ENCODE measurements around the gene ZNF865.
"Not testable (repeated sequence)": the region's sequence is repeated elsewhere in the genome, so short reads cannot be mapped to it uniquely, and the experiment has no call there.

Gene ZNF865

GRCh38 chr19:55605637-55606470 lies at the start of gene ZNF865:
ZNF865 (plus strand) TSS chr19:55605647; CDS start chr19:55613619, 7,972 bp downstream.
- DNase-seq: peak; percentile 73

DNA sequence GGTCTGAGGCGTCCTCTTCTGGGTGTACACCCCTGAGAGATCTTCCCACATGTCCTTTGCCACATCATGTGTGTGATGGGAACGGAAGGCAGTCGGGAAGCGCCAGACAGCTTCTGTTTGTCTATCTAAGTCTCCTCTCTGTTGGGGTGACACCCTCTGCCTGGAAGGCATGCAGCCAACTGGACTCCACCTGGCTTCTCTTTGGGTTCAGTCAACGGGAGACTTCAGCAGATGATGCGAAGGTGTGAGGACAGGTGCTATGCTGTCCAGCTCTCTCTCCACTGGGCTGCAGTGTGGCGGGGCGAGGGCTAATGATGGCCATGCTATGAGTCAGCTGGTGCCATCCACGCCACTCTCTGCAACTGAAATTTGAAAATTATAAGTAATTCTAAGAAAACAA lies 45.8 kb upstream of the ZNF865 start:
- DNase-seq: no peak

GRCh38 chr19:55563261-55563690 lies 42.2 kb upstream of the ZNF865 start:
- DNase-seq: peak; percentile 52

DNA sequence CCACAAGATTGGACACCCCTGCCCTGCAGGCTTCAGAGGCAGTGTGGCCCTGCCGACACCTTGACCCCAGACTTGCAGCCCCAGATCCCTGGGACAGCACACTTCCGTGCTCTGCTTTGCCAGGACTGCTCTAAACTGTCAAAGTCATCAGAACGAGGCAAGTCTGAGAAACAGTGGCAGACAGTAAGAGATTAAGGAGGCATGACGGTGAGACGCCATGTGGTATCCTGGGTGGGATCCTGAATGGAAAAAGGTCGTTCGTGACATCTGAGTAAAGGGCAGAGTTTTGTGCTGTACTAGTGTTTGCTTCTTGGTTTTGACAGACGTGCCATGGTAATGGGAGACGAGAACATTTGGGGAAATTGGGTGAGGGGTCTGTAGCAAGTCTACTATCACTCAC lies 38.6 kb upstream of the ZNF865 start:
- no peak for DNase-seq

- DNase-seq: no peak
These were observed 37.6 kb upstream of the ZNF865 start for GRCh38 chr19:55567708-55568328.

- DNase-seq: not testable (repeated sequence)
These were observed 36.0 kb upstream of the ZNF865 start for GRCh38 chr19:55569477-55569876.

DNA sequence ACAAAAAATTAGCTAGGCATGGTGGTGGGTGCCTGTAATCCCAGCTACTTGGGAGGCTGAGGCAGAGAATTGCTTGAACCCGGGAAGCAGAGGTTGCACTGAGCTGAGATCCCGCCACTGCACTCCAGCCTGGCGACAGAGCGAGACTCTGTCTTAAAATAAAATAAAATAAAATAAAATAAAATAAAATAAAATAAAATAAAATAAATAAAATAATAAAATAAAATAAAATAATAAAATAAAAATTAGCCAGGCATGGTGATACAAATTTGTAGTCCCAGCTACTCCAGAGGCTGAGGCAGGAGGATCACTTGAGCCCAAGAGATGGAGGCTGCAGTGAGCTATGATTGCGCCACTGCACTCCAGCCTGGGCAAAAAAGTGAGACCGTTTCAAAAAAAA lies 31.5 kb upstream of the ZNF865 start:
- not testable (repeated sequence) for DNase-seq

DNA sequence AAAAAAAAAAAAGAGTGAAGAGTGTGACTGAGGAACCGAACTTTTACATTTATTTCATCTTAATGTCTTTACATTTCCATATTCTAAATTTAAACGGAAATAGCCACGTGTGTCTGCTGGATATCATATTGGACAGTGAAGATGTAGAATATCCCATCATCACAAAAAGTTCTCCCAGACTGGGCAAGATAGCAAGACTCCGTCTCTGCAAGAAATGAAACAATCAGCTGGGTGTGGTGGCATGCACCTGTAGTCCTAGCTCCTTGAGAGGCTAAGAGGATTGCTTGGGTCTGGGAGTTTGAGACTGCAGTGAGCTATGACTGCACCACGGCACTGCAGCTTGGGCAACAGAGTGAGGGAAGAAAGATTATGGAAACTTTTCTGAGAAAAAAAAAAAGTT lies 28.7 kb upstream of the ZNF865 start:
- DNase-seq: no peak

DNA sequence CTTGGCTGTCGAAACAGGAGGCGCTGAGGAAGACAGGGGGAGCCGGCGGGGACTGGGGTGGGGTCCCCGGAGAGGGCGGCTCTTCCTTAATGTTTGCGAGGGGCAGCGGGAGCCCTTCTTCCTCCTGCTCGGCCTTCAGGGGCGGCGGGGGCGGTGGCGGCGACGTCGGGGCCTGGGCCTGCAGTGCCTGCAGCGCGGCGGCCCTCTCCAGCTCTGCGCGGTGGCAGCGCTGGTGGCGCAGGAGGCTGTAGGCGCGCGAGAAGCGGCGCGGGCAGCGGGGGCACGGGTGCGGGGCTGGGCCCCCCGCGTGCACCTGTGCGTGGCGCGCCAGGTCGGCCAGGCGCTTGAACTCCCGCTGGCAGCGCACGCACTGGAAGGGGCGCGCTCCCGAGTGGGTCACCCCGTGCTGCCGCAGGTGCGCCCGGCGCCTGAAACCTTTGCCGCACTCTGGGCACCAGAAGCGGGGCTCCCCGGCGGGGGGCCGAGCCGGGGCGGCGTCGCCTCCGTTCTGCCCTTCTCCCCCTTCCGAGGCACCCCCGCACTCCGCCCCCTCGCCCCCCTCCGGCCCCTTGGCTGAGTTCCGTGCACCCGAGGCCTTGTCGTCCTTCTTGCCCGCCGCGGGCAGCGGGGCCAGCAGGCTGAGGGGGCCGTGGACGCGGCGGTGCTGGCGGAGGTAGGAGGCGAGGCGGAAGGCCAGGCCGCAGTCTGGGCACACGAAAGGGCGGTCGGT lies 27.3 kb upstream of the ZNF865 start:
- DNase-seq: no peak

DNA sequence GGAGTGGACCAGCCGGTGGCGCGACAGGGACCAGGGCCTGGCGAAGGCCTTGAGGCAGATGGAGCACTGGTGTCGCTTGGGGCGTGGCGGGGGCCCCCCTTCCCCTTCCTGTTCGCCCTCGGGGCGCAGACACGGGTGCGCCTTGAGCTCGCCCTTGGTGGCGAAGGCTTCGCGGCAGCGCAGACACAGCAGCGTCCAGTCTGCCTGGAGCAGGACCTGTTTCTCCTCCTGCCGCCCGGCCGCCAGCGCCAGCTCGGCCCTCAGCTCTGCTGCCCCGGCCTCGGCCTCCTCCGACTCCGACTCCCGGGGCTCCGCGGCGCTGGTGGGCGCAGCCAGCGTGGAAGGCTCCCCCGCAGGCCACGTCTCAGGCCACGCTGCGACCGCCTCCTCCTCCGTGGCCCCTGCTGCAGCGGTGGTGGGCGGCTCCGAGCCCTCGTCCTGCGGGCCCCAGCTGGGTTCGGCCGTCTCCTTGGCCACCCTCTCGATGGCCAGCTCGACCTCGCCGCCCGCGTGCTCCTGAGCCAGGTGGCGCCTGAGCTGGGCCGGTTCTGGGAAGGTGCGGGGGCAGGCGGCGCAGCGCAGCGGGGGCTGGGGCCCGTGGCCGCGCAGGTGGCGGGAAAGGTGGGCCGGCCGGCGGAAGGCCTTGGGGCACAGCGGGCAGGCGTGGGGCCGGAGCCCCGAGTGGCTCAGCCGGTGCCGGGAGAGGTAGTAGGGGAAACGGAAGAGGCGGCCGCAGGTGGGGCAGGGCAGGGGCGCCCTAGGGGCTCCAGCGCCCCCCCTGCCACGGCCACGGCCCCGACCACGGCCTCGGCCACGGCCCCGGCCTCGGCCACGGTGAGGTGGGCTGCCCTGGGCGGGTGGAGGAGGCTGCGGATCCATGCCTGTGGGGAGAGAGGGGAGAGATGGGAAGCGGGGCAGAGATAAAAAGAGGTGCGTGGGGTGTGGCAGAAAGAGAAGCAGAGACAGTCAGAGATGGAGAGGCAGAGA lies 26.4 kb upstream of the ZNF865 start:
- no peak for DNase-seq

GRCh38 chr19:55579766-55580621 lies 25.5 kb upstream of the ZNF865 start:
- DNase-seq: peak; percentile 5

DNA sequence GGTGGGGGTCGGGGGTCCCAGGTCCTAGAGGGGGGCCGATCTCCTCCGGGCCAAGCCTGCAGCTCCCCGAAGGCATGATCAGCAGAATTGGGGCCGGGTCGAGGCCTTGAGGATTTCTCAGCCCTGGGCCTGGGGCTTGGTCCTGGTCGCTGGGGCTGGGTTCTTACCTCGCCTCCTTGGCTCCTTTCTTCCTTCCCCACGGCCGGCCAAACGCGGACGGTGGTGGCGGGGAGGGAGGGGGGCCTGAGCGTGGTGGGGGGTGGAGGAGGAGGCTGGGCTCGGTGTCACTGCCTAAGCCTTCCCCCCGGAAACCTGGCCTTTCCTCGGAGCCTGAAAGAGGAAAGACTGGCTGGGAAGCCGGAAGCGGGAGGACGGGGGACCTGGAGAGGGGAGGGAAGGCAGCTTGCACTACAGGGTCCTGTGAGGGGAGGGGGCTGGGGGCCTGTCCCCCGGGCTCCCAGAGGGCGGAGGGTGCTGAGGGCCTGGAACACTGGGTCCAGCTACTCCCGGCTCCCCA lies 24.8 kb upstream of the ZNF865 start, which contains the start of gene ZNF579:
ZNF579 (minus strand) TSS at position 221 of the 517 bp plus-strand sequence. CDS start 1,209 bp downstream, outside the sequence.
- peak; percentile 91 for DNase-seq

DNA sequence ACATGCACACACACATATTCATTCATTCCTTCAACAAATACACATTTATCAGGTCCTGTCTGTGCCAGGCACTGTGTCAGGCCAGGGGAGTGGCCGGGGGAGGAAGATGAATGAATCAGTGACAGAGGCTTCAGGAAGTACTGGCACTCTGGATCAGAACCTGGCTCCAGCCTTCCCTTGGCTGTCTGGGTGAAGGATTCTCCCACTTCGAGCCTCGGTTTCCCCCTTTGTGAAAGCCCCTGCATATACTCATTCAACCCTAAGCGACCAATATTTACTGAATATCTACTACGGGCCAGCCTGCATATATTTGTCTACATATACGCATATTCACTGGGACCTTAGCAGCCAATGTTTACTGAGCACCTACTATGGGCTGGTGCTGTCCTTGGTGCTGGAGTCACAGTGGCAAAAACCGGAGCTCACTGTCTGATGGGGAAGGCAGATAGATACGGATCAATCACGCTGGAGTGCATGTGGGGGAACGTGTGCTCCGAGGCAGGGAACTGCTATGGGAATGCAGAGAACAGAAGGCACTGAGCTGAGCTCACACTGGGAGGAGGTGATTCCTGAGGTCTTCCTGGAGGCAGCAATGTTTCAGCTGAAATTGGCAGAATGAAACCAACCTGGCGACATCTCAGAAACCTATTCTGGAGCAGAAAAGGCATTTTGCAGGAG lies 24.2 kb upstream of the ZNF865 start:
- DNase-seq: no peak

- DNase-seq: no peak
These were observed 23.6 kb upstream of the ZNF865 start for GRCh38 chr19:55581823-55582223.

- not testable (repeated sequence) for DNase-seq
These were observed 23.2 kb upstream of the ZNF865 start for GRCh38 chr19:55582284-55582683.

DNA sequence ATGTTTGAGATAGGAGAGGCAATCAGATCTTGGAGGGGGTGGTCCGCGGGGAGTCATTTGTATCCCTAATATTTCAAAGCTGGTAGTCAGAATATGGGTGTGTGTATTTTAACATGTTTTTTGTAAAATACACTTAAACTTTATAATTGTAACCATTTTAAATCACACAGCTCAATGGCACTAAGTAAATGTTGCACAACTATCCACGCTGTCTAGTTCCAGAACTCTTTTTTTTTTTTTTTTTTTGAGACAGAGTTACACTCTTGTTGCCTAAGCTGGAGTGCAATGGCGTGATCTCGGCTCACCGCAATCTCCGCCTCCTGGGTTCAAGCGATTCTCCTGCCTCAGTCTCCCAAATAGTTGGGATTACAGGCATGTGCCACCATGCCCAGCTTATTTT lies 21.6 kb upstream of the ZNF865 start:
- not testable (repeated sequence) for DNase-seq

GRCh38 chr19:55584871-55585270 lies 20.6 kb upstream of the ZNF865 start:
- DNase-seq: no peak

DNA sequence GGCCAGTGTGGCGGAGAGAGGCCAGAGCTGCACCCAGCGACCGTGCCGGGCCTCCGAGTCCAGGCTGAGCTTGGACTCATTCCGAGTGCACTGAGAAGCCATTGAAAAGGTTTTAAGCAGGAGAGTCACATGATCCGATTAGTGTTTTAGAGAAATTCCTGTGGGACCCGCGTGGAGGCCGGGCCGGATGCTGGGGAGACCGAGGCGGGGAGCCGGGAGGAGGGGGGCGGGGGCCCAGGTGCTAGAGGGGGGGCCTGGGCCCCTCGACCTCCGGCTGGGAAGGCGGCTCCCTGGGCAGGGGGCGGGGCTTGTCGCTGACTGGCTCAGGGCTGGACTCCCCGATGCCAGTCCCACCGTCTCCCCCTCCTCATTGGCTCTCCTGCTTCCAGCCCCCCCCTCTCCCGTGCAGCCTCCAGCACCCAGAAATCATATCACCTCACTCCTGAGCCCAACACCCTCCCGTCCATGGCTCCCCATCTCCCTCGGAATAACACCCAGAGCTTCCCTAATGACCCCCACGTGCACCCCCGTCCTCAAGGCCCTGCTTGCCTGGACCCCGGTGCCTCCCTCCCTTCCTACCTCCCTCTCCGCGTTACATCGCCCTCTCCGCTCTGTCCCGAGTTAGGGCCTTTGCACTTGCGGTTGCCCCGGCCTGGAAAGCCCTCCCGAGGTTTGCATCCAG lies 19.6 kb upstream of the ZNF865 start:
- no peak for DNase-seq

DNA sequence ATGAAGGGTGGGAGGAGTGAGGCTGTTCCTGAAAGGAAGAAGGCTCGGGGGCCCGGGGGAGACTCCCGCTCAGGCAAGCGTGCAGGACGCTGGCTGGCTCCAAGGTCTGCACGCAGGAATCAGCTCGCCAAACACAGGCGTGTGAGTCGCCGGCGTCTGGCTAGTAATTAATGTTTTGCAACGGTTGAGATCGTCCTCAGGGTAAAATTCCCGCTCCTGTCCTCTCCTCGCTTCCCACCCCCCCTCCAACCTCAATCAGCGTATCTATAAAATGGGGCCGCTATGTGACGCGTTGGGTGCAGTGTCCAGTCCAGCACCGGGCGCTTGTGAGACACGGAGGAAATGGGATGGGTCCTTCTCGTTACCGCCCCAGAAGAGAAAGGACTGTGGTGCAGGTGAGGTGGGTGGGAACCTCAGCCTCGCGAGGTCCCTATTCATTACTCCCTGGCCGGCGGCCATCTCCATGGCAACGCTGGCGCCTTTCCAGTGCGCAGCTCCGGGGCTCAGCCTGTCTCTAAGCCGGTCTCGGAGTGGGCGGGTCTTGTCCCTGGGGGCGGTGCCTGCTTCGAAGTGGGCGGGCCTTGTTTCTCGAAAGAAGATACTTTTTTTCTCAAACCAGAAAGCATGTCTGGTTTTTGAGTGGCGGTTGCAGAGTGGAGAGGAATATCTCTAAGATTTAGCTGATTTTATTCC lies 18.3 kb upstream of the ZNF865 start:
- DNase-seq: peak; percentile 89

Measured in NCI-H1694 (cell line).